HG02571 (cell line): ENCODE results near the gene CILP2.

Experiments used
- ATAC-seq: cut with Tn5 transposase; IDR thresholded peaks from one replicate; pipeline ENCODE4 v1.9.1; 2021; ENCODE audit warnings: mild to moderate bottlenecking, moderate library complexity; ENCODE audit not compliant: unreplicated experiment

CILP2 gene

GRCh38 chr19:19563348-19563848, 25.3 kb downstream of the CILP2 start:
- no peak for ATAC-seq

- no peak for ATAC-seq
Measured at GRCh38 chr19:19566306-19566705, 28.2 kb downstream of the CILP2 start.

- ATAC-seq: no peak
Measured at GRCh38 chr19:19567391-19567790, 29.3 kb downstream of the CILP2 start.

GRCh38 chr19:19568802-19569756, 31.0 kb downstream of the CILP2 start:
- ATAC-seq: no peak

- ATAC-seq: no peak
Measured at GRCh38 chr19:19570571-19570970, 32.5 kb downstream of the CILP2 start.

GRCh38 chr19:19571071-19571786, 33.2 kb downstream of the CILP2 start:
- no peak for ATAC-seq

GRCh38 chr19:19575411-19575810, 37.3 kb downstream of the CILP2 start:
- no peak for ATAC-seq

GRCh38 chr19:19578252-19578651, 40.2 kb downstream of the CILP2 start:
- no peak for ATAC-seq

GRCh38 chr19:19579533-19580361, 41.7 kb downstream of the CILP2 start:
- ATAC-seq: no peak

- ATAC-seq: no peak
Measured at GRCh38 chr19:19580418-19580817, 42.4 kb downstream of the CILP2 start.

GRCh38 chr19:19581391-19581790, 43.3 kb downstream of the CILP2 start:
- no peak for ATAC-seq

- ATAC-seq: no peak
Measured at GRCh38 chr19:19582471-19582870, 44.4 kb downstream of the CILP2 start.

- no peak for ATAC-seq
Measured at GRCh38 chr19:19584356-19584755, 46.3 kb downstream of the CILP2 start.

GRCh38 chr19:19587771-19588170, 49.7 kb downstream of the CILP2 start:
- ATAC-seq: no peak

- ATAC-seq: no peak
Measured at GRCh38 chr19:19588546-19588945, 50.5 kb downstream of the CILP2 start.

- peak; percentile 62 for ATAC-seq
Measured at GRCh38 chr19:19591133-19591825, 53.2 kb downstream of the CILP2 start.

- no peak for ATAC-seq
Measured at GRCh38 chr19:19592690-19593089, 54.6 kb downstream of the CILP2 start.

GRCh38 chr19:19594381-19594780, 56.3 kb downstream of the CILP2 start:
- ATAC-seq: no peak

- no peak for ATAC-seq
Measured at GRCh38 chr19:19595171-19595701, 57.2 kb downstream of the CILP2 start.
